ENCODE results near the gene RBM42. TPM values are rescaled to one million over a fixed set of nuclear protein-coding genes. Genes with fewer than 3 reads are reported as not detected.

The RBM42 gene
- total RNA-seq, 5 donors from 2014 or later (not counting 1 experiment from before 2014, with no cell fraction given) = 37.6 to 74.0 (median 68.4) TPM

DNA sequence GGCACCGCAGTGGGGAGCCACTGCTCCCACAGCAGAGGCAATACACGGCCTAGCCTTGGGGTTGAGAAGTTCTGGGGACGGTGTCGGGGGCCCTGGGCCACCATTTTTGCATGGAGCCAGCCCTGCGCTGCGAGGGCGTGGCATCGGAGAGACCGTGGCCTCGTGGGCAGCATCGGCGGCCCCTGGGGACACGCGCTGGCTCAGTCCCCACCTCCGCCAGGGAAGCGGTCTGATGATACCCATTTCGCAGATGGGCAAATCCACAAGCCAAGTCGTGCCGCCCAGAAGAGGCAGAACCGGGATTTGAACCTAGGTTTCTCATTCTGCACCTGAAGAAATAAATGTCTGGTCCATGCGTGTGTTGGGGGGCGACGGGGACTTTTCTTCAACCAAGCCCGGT is 36.3 kb downstream of the RBM42 start:
- Histone ChIP-seq H3K4me3 (ENCODE audit: control insufficient read depth in 1 of 2, extremely low read depth in 1 of 2, low read length in 1 of 2) (no peak overlapping the region), H3K36me3 (ENCODE audit: control insufficient read depth in 2 of 2, extremely low read depth in 1 of 2, insufficient read depth in 1 of 2, low read length in 1 of 2) (peaks cover 24 to 43% of the 10 kb centered on the region in 2 donors), H3K27me3 (replicated peaks in 1 of 2; ENCODE audit: control insufficient read depth in 2 of 2, extremely low read depth in 1 of 2, insufficient read depth in 2 of 2, low read length in 1 of 2) (peaks cover 0 to 7% of the 10 kb centered on the region in 2 experiments), H3K27ac (ENCODE audit: low read length) (no peak overlapping the region), H3K9me3 (no peaks in the 10 kb centered on the region), H3K4me1 (ENCODE audit: control insufficient read depth in 1 of 2, extremely low read depth in 1 of 2, insufficient read depth in 2 of 2, low read length in 2 of 2) (no peaks in the 10 kb centered on the region)
- H3K27ac Mint-ChIP-seq = no peak overlapping the region
- ChIA-PET CTCF (no interaction called here), POLR2A (no interaction called here)
- H3K4me3 Mint-ChIP-seq = no peak overlapping the region
- H3K36me3 Mint-ChIP-seq = peaks cover 16% of the 10 kb centered on the region
- no peak for ATAC-seq (replicated peaks in 1 of 4)
- H3K4me1 Mint-ChIP-seq = peaks cover 0 to 2% (median 0%) of the 10 kb centered on the region in 3 donors
- WGBS (ENCODE audit: insufficient coverage) = 96% methylated on average over 24 of the region's 24 CpGs
- peaks cover 5 to 11% of the 10 kb centered on the region in 2 donors for H3K27me3 Mint-ChIP-seq
- no peak for DNase-seq
- no peaks in the 10 kb centered on the region for H3K9me3 Mint-ChIP-seq

DNA sequence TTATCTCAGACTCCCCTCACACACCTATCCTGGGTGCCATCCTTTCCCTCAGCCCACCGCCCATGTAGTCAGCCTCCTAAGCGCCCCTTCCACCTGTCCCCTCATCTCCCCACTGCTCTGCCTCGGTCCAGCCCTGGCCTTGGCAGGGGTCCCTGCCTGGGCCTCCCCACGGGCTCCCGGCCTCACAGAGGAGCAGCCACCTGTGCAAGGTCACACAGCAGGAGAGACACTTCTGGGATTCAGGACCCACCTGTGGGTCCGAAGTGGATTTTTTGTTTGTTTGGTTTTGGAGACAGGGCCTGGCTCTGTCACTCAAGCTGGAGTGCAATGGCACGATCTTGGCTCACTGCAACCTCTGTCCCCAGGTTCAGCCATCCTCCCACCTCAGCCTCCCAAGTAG is 36.8 kb downstream of the RBM42 start:
- POLR2A ChIA-PET = no interaction called here
- Mint-ChIP-seq H3K4me3 (no peak overlapping the region), H3K4me1 (peaks cover 0 to 2% (median 0%) of the 10 kb centered on the region in 3 donors), H3K27ac (no peak overlapping the region), H3K36me3 (peaks cover 16% of the 10 kb centered on the region), H3K27me3 (peaks cover 5 to 12% of the 10 kb centered on the region in 2 donors), H3K9me3 (no peaks in the 10 kb centered on the region)
- 33% methylated on average over 3 of the region's 7 CpGs for WGBS (ENCODE audit: insufficient coverage)
- H3K27me3 ChIP-seq (replicated peaks in 1 of 2; ENCODE audit: control insufficient read depth in 2 of 2, extremely low read depth in 1 of 2, insufficient read depth in 2 of 2, low read length in 1 of 2) = peaks cover 0 to 7% of the 10 kb centered on the region in 2 experiments
- ATAC-seq (replicated peaks in 1 of 4) (no peak), DNase-seq (no peak)
- H3K4me3 ChIP-seq (ENCODE audit: control insufficient read depth in 1 of 2, extremely low read depth in 1 of 2, low read length in 1 of 2) = no peak overlapping the region
- H3K36me3 ChIP-seq (ENCODE audit: control insufficient read depth in 2 of 2, extremely low read depth in 1 of 2, insufficient read depth in 1 of 2, low read length in 1 of 2) = peaks cover 21 to 40% of the 10 kb centered on the region in 2 donors
- no peaks in the 10 kb centered on the region for H3K4me1 ChIP-seq (ENCODE audit: control insufficient read depth in 1 of 2, extremely low read depth in 1 of 2, insufficient read depth in 2 of 2, low read length in 2 of 2)
- CTCF ChIA-PET = no interaction called here
- H3K9me3 ChIP-seq = no peaks in the 10 kb centered on the region
- no peak overlapping the region for H3K27ac ChIP-seq (ENCODE audit: low read length)

DNA sequence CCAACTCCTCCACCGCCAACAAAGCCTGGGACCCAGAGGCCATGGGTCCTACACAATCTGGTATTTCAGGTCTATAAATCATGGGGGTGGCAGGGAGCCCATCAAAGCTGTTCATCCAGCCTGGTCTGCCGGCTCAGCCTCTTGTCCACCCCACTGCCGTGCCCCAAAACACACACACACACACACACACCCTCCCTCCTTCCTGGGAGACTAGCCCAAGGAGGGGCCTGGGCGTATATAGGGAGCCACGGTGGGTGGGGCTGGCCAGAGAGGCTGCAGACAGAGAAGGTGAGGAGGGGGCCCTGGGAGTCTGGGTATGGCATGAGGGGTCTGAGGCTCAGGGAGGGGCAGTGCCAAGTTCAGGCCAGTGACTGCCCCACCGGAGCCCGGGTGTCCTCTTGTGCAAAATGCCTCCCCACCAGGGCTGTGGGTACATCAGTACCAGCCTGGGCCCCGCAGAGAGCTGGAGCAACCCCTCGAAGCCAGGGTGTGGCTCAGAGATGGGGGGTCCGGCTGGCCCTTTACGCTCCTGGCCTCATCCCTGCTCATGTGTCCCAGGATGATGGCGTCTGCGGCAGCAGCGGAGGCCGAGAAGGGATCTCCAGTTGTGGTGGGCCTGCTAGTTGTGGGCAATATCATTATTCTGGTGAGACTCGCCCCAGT is 37.5 kb downstream of the RBM42 start, which contains the start of gene UPK1A:
UPK1A (plus strand) TSS at position 267 of the 663 bp plus-strand sequence; CDS start at position 563, 296 bp downstream.
- CTCF ChIA-PET = no interaction called here
- no peak for DNase-seq
- Histone ChIP-seq H3K27ac (ENCODE audit: low read length) (no peak within 1 kb of the TSS), H3K4me3 (ENCODE audit: control insufficient read depth in 1 of 2, extremely low read depth in 1 of 2, low read length in 1 of 2) (no peak within 1 kb of the TSS), H3K36me3 (ENCODE audit: control insufficient read depth in 2 of 2, extremely low read depth in 1 of 2, insufficient read depth in 1 of 2, low read length in 1 of 2) (peaks cover 17 to 36% of the 10 kb centered on the region in 2 donors), H3K9me3 (no peaks in the 10 kb centered on the region), H3K27me3 (replicated peaks in 1 of 2; ENCODE audit: control insufficient read depth in 2 of 2, extremely low read depth in 1 of 2, insufficient read depth in 2 of 2, low read length in 1 of 2) (peaks cover 0 to 14% of the 10 kb centered on the region in 2 experiments), H3K4me1 (ENCODE audit: control insufficient read depth in 1 of 2, extremely low read depth in 1 of 2, insufficient read depth in 2 of 2, low read length in 2 of 2) (no peaks in the 10 kb centered on the region)
- H3K27me3 Mint-ChIP-seq = peaks cover 5 to 13% of the 10 kb centered on the region in 2 donors
- peaks cover 14% of the 10 kb centered on the region for H3K36me3 Mint-ChIP-seq
- no peak within 1 kb of the TSS for H3K4me3 Mint-ChIP-seq
- POLR2A ChIA-PET = no interaction called here
- no peak for ATAC-seq (replicated peaks in 1 of 4)
- H3K27ac Mint-ChIP-seq = no peak within 1 kb of the TSS
- WGBS (ENCODE audit: insufficient coverage) = 87% methylated on average over 11 of the region's 16 CpGs
- no peaks in the 10 kb centered on the region for H3K9me3 Mint-ChIP-seq
- H3K4me1 Mint-ChIP-seq = peaks cover 0 to 2% (median 0%) of the 10 kb centered on the region in 3 donors

DNA sequence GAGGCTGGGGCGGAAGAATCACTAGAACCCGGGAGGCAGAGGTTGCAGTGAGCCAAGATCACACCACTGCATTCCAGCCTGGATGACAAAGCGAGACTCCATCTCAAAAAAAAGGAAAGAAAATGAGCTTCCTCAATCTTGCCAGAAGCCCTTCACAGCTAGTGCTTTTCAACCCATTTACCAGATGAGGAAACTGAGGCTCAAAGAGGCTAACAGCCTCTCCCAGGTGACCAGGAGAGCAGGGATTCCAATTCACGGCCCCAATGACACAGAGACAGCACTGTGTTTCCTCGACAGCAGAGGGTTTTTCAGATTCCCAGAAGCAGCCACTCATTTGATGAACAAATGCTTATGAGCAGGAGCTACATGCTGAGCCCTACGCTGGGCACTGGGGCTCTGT is 40.7 kb downstream of the RBM42 start:
- Histone ChIP-seq H3K27ac (ENCODE audit: low read length) (no peak overlapping the region), H3K9me3 (no peaks in the 10 kb centered on the region), H3K27me3 (replicated peaks in 1 of 2; ENCODE audit: control insufficient read depth in 2 of 2, extremely low read depth in 1 of 2, insufficient read depth in 2 of 2, low read length in 1 of 2) (peaks cover 9 to 36% of the 10 kb centered on the region in 2 experiments), H3K4me3 (ENCODE audit: control insufficient read depth in 1 of 2, extremely low read depth in 1 of 2, low read length in 1 of 2) (no peak overlapping the region), H3K36me3 (ENCODE audit: control insufficient read depth in 2 of 2, extremely low read depth in 1 of 2, insufficient read depth in 1 of 2, low read length in 1 of 2) (peaks cover 7 to 12% of the 10 kb centered on the region in 2 donors), H3K4me1 (ENCODE audit: control insufficient read depth in 1 of 2, extremely low read depth in 1 of 2, insufficient read depth in 2 of 2, low read length in 2 of 2) (peaks cover 4 to 13% of the 10 kb centered on the region in 2 experiments)
- WGBS (ENCODE audit: insufficient coverage) = 72% methylated on average over 6 of the region's 6 CpGs
- Mint-ChIP-seq H3K27ac (peak overlapping the region in 1 of 2 donors; percentile 70), H3K4me3 (no peak overlapping the region), H3K36me3 (no peaks in the 10 kb centered on the region), H3K27me3 (peaks cover 14 to 36% of the 10 kb centered on the region in 2 donors), H3K9me3 (no peaks in the 10 kb centered on the region), H3K4me1 (peaks cover 8 to 10% (median 8%) of the 10 kb centered on the region in 3 donors)
- ChIA-PET POLR2A (no interaction called here), CTCF (no interaction called here)
- DNase-seq = no peak
- ATAC-seq (replicated peaks in 1 of 4) = no peak

DNA sequence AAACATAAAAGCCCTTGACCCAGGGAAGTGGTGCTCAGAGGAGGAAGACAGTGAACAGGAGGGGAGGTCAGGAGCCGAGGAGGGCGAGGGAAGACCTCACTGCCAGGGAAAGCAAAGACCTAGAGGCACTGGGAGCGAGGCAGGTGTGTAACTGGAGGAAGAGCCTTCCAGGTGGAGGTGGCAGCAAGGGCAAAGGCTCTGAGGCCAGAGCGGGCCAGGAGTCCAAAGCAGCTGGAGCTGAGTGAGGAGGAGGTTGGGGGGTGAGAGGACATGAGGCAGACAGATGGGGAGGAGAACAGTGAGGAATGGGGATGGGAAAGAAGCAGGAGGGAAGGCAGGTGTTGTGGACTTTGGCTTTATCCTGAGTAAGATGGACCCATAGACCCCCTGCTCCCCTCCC is 41.1 kb downstream of the RBM42 start:
- peaks cover 7 to 8% of the 10 kb centered on the region in 2 donors for H3K36me3 ChIP-seq (ENCODE audit: control insufficient read depth in 2 of 2, extremely low read depth in 1 of 2, insufficient read depth in 1 of 2, low read length in 1 of 2)
- DNase-seq = no peak
- 76% methylated on average over 4 of the region's 4 CpGs for WGBS (ENCODE audit: insufficient coverage)
- Mint-ChIP-seq H3K36me3 (no peaks in the 10 kb centered on the region), H3K9me3 (no peaks in the 10 kb centered on the region), H3K27me3 (peaks cover 14 to 36% of the 10 kb centered on the region in 2 donors), H3K4me1 (peaks cover 8 to 10% (median 8%) of the 10 kb centered on the region in 3 donors), H3K27ac (no peak overlapping the region), H3K4me3 (no peak overlapping the region)
- peaks cover 9 to 39% of the 10 kb centered on the region in 2 experiments for H3K27me3 ChIP-seq (replicated peaks in 1 of 2; ENCODE audit: control insufficient read depth in 2 of 2, extremely low read depth in 1 of 2, insufficient read depth in 2 of 2, low read length in 1 of 2)
- H3K4me3 ChIP-seq (ENCODE audit: control insufficient read depth in 1 of 2, extremely low read depth in 1 of 2, low read length in 1 of 2) = no peak overlapping the region
- no peaks in the 10 kb centered on the region for H3K9me3 ChIP-seq
- no peak overlapping the region for H3K27ac ChIP-seq (ENCODE audit: low read length)
- ATAC-seq (replicated peaks in 1 of 4) = no peak
- H3K4me1 ChIP-seq (ENCODE audit: control insufficient read depth in 1 of 2, extremely low read depth in 1 of 2, insufficient read depth in 2 of 2, low read length in 2 of 2) = peaks cover 4 to 13% of the 10 kb centered on the region in 2 experiments
- POLR2A ChIA-PET = no interaction called here
- CTCF ChIA-PET = no interaction called here

DNA sequence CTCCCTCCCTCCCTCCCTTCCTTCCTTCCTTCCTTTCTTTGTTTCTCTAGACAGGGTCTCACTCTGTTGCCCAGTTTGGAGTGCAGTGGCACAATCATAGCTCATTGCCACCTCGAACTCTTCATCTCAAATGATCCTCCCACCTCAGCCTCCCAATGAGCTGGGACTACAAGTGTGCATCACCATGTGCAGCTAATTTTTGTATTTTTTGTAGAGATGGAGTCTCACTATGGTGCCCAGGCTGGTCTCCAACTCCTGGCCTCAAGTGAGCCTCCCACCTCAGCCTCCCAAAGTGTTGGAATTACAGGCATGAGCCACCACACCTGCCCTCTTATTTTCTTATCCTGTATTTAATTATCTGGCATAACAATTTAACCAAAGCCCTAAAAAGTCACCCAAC is 41.9 kb downstream of the RBM42 start:
- no peak overlapping the region for H3K4me3 Mint-ChIP-seq
- Histone ChIP-seq H3K27ac (ENCODE audit: low read length) (no peak overlapping the region), H3K27me3 (replicated peaks in 1 of 2; ENCODE audit: control insufficient read depth in 2 of 2, extremely low read depth in 1 of 2, insufficient read depth in 2 of 2, low read length in 1 of 2) (peaks cover 9 to 41% of the 10 kb centered on the region in 2 experiments), H3K36me3 (ENCODE audit: control insufficient read depth in 2 of 2, extremely low read depth in 1 of 2, insufficient read depth in 1 of 2, low read length in 1 of 2) (peaks cover under 1 to 4% of the 10 kb centered on the region in 2 donors), H3K9me3 (no peaks in the 10 kb centered on the region), H3K4me3 (ENCODE audit: control insufficient read depth in 1 of 2, extremely low read depth in 1 of 2, low read length in 1 of 2) (no peak overlapping the region), H3K4me1 (ENCODE audit: control insufficient read depth in 1 of 2, extremely low read depth in 1 of 2, insufficient read depth in 2 of 2, low read length in 2 of 2) (peaks cover 4 to 13% of the 10 kb centered on the region in 2 experiments)
- WGBS (ENCODE audit: insufficient coverage) = no CpG with 5 or more reads among the region's 1 CpG
- H3K36me3 Mint-ChIP-seq = no peaks in the 10 kb centered on the region
- CTCF ChIA-PET = interaction anchor here in 1 of 2 donors (0.6 kb wide), 1 partner anchor 73 kb away, joined by 5 read pairs; no protein-coding TSS in a partner anchor
- ATAC-seq (replicated peaks in 1 of 4) (no peak), DNase-seq (no peak)
- POLR2A ChIA-PET = no interaction called here
- H3K27me3 Mint-ChIP-seq = peaks cover 15 to 37% of the 10 kb centered on the region in 2 donors
- no peaks in the 10 kb centered on the region for H3K9me3 Mint-ChIP-seq
- no peak overlapping the region for H3K27ac Mint-ChIP-seq
- peaks cover 8 to 10% (median 8%) of the 10 kb centered on the region in 3 donors for H3K4me1 Mint-ChIP-seq

Data from T-cell (primary cell).